Superior temporal gyrus (tissue), 1 donor: ENCODE data around the gene YWHAB.
"Not testable (repeated sequence)": the region's sequence is repeated elsewhere in the genome, so short reads cannot be mapped to it uniquely, and the experiment has no call there.

Source experiments
- DNase-seq: peaks from one replicate; pipeline ENCODE4 v3.0.0-alpha.2; 2016; ENCODE audit errors: extremely low spot score

YWHAB gene

GRCh38 chr20:44885392-44886265 lies at the start of gene YWHAB:
Gene YWHAB (plus strand): TSS chr20:44885705. CDS start chr20:44901534, 15,829 bp downstream.
- DNase-seq = peak; percentile 96

- DNase-seq = no peak
These were observed 48.8 kb upstream of the YWHAB start for GRCh38 chr20:44836601-44837120.

- no peak for DNase-seq
These were observed 47.6 kb upstream of the YWHAB start for GRCh38 chr20:44837946-44838345.

GRCh38 chr20:44838521-44838920 lies 47.0 kb upstream of the YWHAB start:
- no peak for DNase-seq

GRCh38 chr20:44839481-44839880 lies 46.0 kb upstream of the YWHAB start:
- no peak for DNase-seq

GRCh38 chr20:44840826-44841225 lies 44.7 kb upstream of the YWHAB start:
- DNase-seq = no peak

- no peak for DNase-seq
These were observed 43.5 kb upstream of the YWHAB start for GRCh38 chr20:44841955-44842354.

- DNase-seq = no peak
These were observed 41.6 kb upstream of the YWHAB start for GRCh38 chr20:44843876-44844275.

GRCh38 chr20:44848254-44849015 lies 37.1 kb upstream of the YWHAB start:
- no peak for DNase-seq

GRCh38 chr20:44849703-44850102 lies 35.8 kb upstream of the YWHAB start:
- DNase-seq = no peak

GRCh38 chr20:44850272-44850671 lies 35.2 kb upstream of the YWHAB start:
- DNase-seq = no peak

- DNase-seq = no peak
These were observed 34.7 kb upstream of the YWHAB start for GRCh38 chr20:44850837-44851236.

GRCh38 chr20:44851545-44851944 lies 34.0 kb upstream of the YWHAB start:
- DNase-seq = no peak

- no peak for DNase-seq
These were observed 29.1 kb upstream of the YWHAB start for GRCh38 chr20:44856442-44856841.

- no peak for DNase-seq
These were observed 28.6 kb upstream of the YWHAB start for GRCh38 chr20:44856856-44857448.

- no peak for DNase-seq
These were observed 26.7 kb upstream of the YWHAB start for GRCh38 chr20:44858606-44859360.

GRCh38 chr20:44861531-44862006 lies 23.9 kb upstream of the YWHAB start:
- peak; percentile 16 for DNase-seq

- DNase-seq = no peak
These were observed 23.2 kb upstream of the YWHAB start for GRCh38 chr20:44862286-44862685.

GRCh38 chr20:44863365-44864084 lies 22.0 kb upstream of the YWHAB start:
- not testable (repeated sequence) for DNase-seq

- DNase-seq = not testable (repeated sequence)
These were observed 21.0 kb upstream of the YWHAB start for GRCh38 chr20:44864493-44864892.
